ENCODE results near the gene RBP4.

The RBP4 gene

GRCh38 chr10:93603023-93603422 lies 2.0 kb upstream of the RBP4 start:
- no peak for DNase-seq (ENCODE audit: low read depth, low spot score)
- no peaks in the 10 kb centered on the region for H3K36me3 ChIP-seq (ENCODE audit: insufficient read depth, insufficient read length, low read length)
- no peaks in the 10 kb centered on the region for H3K4me1 ChIP-seq (ENCODE audit: insufficient read depth, insufficient read length)
- TF ChIP-seq YY1 (IDR thresholded peaks at IDR 0.05; ENCODE audit: insufficient read depth, insufficient read length): no peak
- no peak for TF ChIP-seq ZNF274 (IDR thresholded peaks at IDR 0.05; ENCODE audit: low read depth, low read length)
- no peak for TF ChIP-seq SUZ12 (IDR thresholded peaks at IDR 0.05; ENCODE audit: extremely low read depth, insufficient read depth, insufficient read length)
- peaks cover 51% of the 10 kb centered on the region for H3K27me3 ChIP-seq (ENCODE audit: insufficient read depth, insufficient read length)
- no peaks in the 10 kb centered on the region for H3K9me3 ChIP-seq (ENCODE audit: insufficient read depth, low read length)
- no peak overlapping the region for H3K9ac ChIP-seq (ENCODE audit: insufficient read length, low read depth)
- no peak overlapping the region for H3K4me3 ChIP-seq (ENCODE audit: insufficient read length, low read depth)

DNA sequence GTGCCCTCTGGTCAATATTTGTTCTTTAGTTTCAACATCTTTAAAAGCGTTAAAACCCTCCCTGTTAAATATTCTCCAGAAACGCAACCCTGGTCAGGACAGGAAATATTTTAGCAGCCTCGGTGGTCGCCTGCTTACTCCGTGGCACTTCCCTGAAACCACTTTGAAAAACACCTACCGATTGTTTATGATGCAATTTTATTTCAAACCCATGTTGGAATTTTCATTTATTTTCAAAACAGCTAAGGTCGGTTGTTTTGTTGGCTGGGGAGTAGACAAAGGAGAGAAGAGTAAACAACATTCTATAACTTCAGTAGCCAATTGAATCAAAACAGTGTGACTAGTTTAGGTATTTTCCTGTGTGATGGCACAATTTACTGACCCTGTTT lies 733 bp upstream of the RBP4 start:
- TF ChIP-seq ZNF274 (IDR thresholded peaks at IDR 0.05; ENCODE audit: low read depth, low read length) (no peak), YY1 (IDR thresholded peaks at IDR 0.05; ENCODE audit: insufficient read depth, insufficient read length) (no peak), SUZ12 (IDR thresholded peaks at IDR 0.05; ENCODE audit: extremely low read depth, insufficient read depth, insufficient read length) (no peak)
- Histone ChIP-seq H3K4me3 (ENCODE audit: insufficient read length, low read depth) (peak overlapping the region; percentile 43), H3K36me3 (ENCODE audit: insufficient read depth, insufficient read length, low read length) (no peaks in the 10 kb centered on the region), H3K4me1 (ENCODE audit: insufficient read depth, insufficient read length) (no peaks in the 10 kb centered on the region), H3K27me3 (ENCODE audit: insufficient read depth, insufficient read length) (peaks cover 51% of the 10 kb centered on the region), H3K9ac (ENCODE audit: insufficient read length, low read depth) (no peak overlapping the region), H3K9me3 (ENCODE audit: insufficient read depth, low read length) (no peaks in the 10 kb centered on the region)
- no peak for DNase-seq (ENCODE audit: low read depth, low spot score)

GRCh38 chr10:93600446-93601145 lies 439 bp downstream of the RBP4 start:
- Histone ChIP-seq H3K27me3 (ENCODE audit: insufficient read depth, insufficient read length) (peaks cover 51% of the 10 kb centered on the region), H3K4me1 (ENCODE audit: insufficient read depth, insufficient read length) (peaks cover 3% of the 10 kb centered on the region), H3K9ac (ENCODE audit: insufficient read length, low read depth) (no peak overlapping the region), H3K4me3 (ENCODE audit: insufficient read length, low read depth) (peak overlapping the region; percentile 11), H3K9me3 (ENCODE audit: insufficient read depth, low read length) (no peaks in the 10 kb centered on the region), H3K36me3 (ENCODE audit: insufficient read depth, insufficient read length, low read length) (no peaks in the 10 kb centered on the region)
- TF ChIP-seq YY1 (IDR thresholded peaks at IDR 0.05; ENCODE audit: insufficient read depth, insufficient read length): no peak
- no peak for TF ChIP-seq ZNF274 (IDR thresholded peaks at IDR 0.05; ENCODE audit: low read depth, low read length)
- TF ChIP-seq SUZ12 (IDR thresholded peaks at IDR 0.05; ENCODE audit: extremely low read depth, insufficient read depth, insufficient read length): no peak
- DNase-seq (ENCODE audit: low read depth, low spot score): no peak

GRCh38 chr10:93599778-93600177 lies 1.3 kb downstream of the RBP4 start:
- no peak for TF ChIP-seq YY1 (IDR thresholded peaks at IDR 0.05; ENCODE audit: insufficient read depth, insufficient read length)
- no peak for TF ChIP-seq ZNF274 (IDR thresholded peaks at IDR 0.05; ENCODE audit: low read depth, low read length)
- TF ChIP-seq SUZ12 (IDR thresholded peaks at IDR 0.05; ENCODE audit: extremely low read depth, insufficient read depth, insufficient read length): no peak
- Histone ChIP-seq H3K4me3 (ENCODE audit: insufficient read length, low read depth) (no peak overlapping the region), H3K36me3 (ENCODE audit: insufficient read depth, insufficient read length, low read length) (no peaks in the 10 kb centered on the region), H3K9me3 (ENCODE audit: insufficient read depth, low read length) (no peaks in the 10 kb centered on the region), H3K27me3 (ENCODE audit: insufficient read depth, insufficient read length) (peaks cover 51% of the 10 kb centered on the region), H3K4me1 (ENCODE audit: insufficient read depth, insufficient read length) (peaks cover 3% of the 10 kb centered on the region), H3K9ac (ENCODE audit: insufficient read length, low read depth) (no peak overlapping the region)
- DNase-seq (ENCODE audit: low read depth, low spot score): no peak

DNA sequence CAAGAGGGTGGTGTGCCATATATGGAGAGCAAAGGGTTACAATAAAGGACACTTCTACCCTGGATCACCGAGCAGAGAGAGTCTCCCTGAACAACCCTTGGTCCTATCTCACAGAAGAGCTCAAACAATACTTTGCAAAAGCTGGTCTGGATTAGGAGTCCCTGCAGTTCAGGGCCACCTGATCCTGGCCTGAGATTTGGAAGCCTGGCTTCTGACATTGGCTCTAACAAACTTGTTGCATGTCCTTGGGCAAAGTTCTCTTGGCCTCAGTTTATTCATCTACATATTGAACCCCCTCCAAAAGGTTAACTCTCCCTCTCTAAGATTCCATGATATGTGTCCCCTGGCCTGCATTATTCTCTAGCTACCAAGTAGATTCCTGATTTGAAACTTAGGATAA lies 1.7 kb downstream of the RBP4 start:
- no peak for DNase-seq (ENCODE audit: low read depth, low spot score)
- H3K27me3 ChIP-seq (ENCODE audit: insufficient read depth, insufficient read length): peaks cover 48% of the 10 kb centered on the region
- H3K9ac ChIP-seq (ENCODE audit: insufficient read length, low read depth): no peak overlapping the region
- no peaks in the 10 kb centered on the region for H3K9me3 ChIP-seq (ENCODE audit: insufficient read depth, low read length)
- no peak overlapping the region for H3K4me3 ChIP-seq (ENCODE audit: insufficient read length, low read depth)
- H3K4me1 ChIP-seq (ENCODE audit: insufficient read depth, insufficient read length): peaks cover 3% of the 10 kb centered on the region
- H3K36me3 ChIP-seq (ENCODE audit: insufficient read depth, insufficient read length, low read length): no peaks in the 10 kb centered on the region
- TF ChIP-seq SUZ12 (IDR thresholded peaks at IDR 0.05; ENCODE audit: extremely low read depth, insufficient read depth, insufficient read length): no peak
- no peak for TF ChIP-seq YY1 (IDR thresholded peaks at IDR 0.05; ENCODE audit: insufficient read depth, insufficient read length)
- no peak for TF ChIP-seq ZNF274 (IDR thresholded peaks at IDR 0.05; ENCODE audit: low read depth, low read length)

DNA sequence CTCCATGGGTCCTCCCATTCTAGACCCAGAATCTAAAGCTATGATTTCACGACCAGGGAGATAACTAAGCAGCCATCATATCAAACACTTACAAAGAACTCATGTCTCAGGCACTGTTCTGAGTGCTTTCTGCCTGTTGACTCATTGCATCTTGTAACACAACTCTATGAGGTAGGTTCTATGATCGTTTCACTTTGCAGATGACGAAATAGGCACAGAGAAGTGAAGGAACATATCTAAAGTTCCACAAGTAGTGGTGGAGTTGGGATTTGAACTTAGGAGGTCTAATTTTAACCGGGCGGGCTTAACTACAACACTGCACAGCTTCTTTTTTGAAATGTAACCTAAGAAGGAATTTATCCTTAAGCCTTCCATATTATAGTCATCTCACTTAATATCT lies 2.9 kb downstream of the RBP4 start:
- Histone ChIP-seq H3K9ac (ENCODE audit: insufficient read length, low read depth) (no peak overlapping the region), H3K36me3 (ENCODE audit: insufficient read depth, insufficient read length, low read length) (no peaks in the 10 kb centered on the region), H3K9me3 (ENCODE audit: insufficient read depth, low read length) (no peaks in the 10 kb centered on the region), H3K27me3 (ENCODE audit: insufficient read depth, insufficient read length) (peaks cover 37% of the 10 kb centered on the region), H3K4me3 (ENCODE audit: insufficient read length, low read depth) (no peak overlapping the region), H3K4me1 (ENCODE audit: insufficient read depth, insufficient read length) (peaks cover 3% of the 10 kb centered on the region)
- DNase-seq (ENCODE audit: low read depth, low spot score): no peak
- no peak for TF ChIP-seq SUZ12 (IDR thresholded peaks at IDR 0.05; ENCODE audit: extremely low read depth, insufficient read depth, insufficient read length)

DNA sequence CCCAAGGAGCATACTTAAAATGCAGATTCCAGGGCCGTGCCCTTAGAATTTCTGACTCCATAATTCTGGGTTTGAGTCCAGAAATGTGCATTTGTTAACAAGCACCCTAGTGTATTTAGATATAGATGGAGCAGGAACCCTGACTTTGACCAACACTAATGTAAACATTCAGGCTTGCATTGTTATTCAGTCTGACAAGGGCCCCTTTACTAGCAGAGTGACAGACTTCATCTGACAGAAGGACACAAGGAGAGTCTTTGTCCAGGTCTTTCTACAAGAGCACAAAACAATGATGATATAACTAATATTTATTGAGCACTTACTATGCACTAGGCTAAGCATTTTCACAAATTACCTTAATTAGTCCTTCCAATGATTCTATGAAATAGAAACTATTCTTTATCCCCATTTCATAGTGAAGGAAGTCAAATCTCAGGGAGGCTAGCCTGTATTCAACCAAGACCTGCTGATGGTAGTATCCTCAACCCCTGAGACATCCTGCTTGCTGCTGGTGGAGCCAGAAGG lies 3.9 kb downstream of the RBP4 start:
- no peak for DNase-seq (ENCODE audit: low read depth, low spot score)
- Histone ChIP-seq H3K9me3 (ENCODE audit: insufficient read depth, low read length) (no peaks in the 10 kb centered on the region), H3K4me1 (ENCODE audit: insufficient read depth, insufficient read length) (peaks cover 3% of the 10 kb centered on the region), H3K4me3 (ENCODE audit: insufficient read length, low read depth) (no peak overlapping the region), H3K9ac (ENCODE audit: insufficient read length, low read depth) (no peak overlapping the region), H3K36me3 (ENCODE audit: insufficient read depth, insufficient read length, low read length) (no peaks in the 10 kb centered on the region), H3K27me3 (ENCODE audit: insufficient read depth, insufficient read length) (peaks cover 26% of the 10 kb centered on the region)
- TF ChIP-seq SUZ12 (IDR thresholded peaks at IDR 0.05; ENCODE audit: extremely low read depth, insufficient read depth, insufficient read length) (no peak), ZNF274 (IDR thresholded peaks at IDR 0.05; ENCODE audit: low read depth, low read length) (no peak), YY1 (IDR thresholded peaks at IDR 0.05; ENCODE audit: insufficient read depth, insufficient read length) (no peak)

Data from NT2/D1 (cell line).